Measurements from ENCODE around the gene RNF166. TPM values are rescaled to one million over a fixed set of nuclear protein-coding genes. Genes with fewer than 3 reads are reported as not detected.

Gene RNF166
- total RNA-seq, 6 experiments from 2014 or later, result 10.3 to 18.3 (median 13.2) TPM

- H3K4me3 Mint-ChIP-seq, result no peak overlapping the region; the same call in 1 of the 2 replicates
- TF ChIP-seq CTCF (IDR thresholded peaks at IDR 0.05), result no peak
- H3K27ac Mint-ChIP-seq, result peak overlapping the region; percentile 38; the same call in 1 of the 2 replicates
- H3K27me3 Mint-ChIP-seq (ENCODE audit: insufficient read depth), result no peaks in the 10 kb centered on the region; the same call in 1 of the 2 replicates
- H3K4me1 Mint-ChIP-seq (ENCODE audit: low read depth), result peaks cover 14% of the 10 kb centered on the region
- H3K36me3 Mint-ChIP-seq (ENCODE audit: low read depth), result no peaks in the 10 kb centered on the region
- H3K9me3 Mint-ChIP-seq, result no peaks in the 10 kb centered on the region
- peak; percentile 80 for DNase-seq
These were observed 5.3 kb downstream of the RNF166 start for GRCh38 chr16:88700636-88701482.

- peaks cover 12% of the 10 kb centered on the region for H3K4me1 Mint-ChIP-seq (ENCODE audit: low read depth)
- peak overlapping the region; percentile 21; the same call in 1 of the 2 replicates for H3K27ac Mint-ChIP-seq
- no peaks in the 10 kb centered on the region for H3K36me3 Mint-ChIP-seq (ENCODE audit: low read depth)
- H3K4me3 Mint-ChIP-seq, result no peak overlapping the region
- H3K27me3 Mint-ChIP-seq (ENCODE audit: insufficient read depth), result no peaks in the 10 kb centered on the region; the same call in 1 of the 2 replicates
- DNase-seq, result no peak
- no peak for TF ChIP-seq CTCF (IDR thresholded peaks at IDR 0.05)
- no peaks in the 10 kb centered on the region for H3K9me3 Mint-ChIP-seq
These were observed 5.9 kb downstream of the RNF166 start for GRCh38 chr16:88700322-88700635.

- Mint-ChIP-seq H3K4me3 (no peak overlapping the region), H3K4me1 (ENCODE audit: low read depth) (peaks cover 4% of the 10 kb centered on the region), H3K27me3 (ENCODE audit: insufficient read depth) (no peaks in the 10 kb centered on the region), H3K9me3 (no peaks in the 10 kb centered on the region), H3K27ac (no peak overlapping the region), H3K36me3 (ENCODE audit: low read depth) (no peaks in the 10 kb centered on the region)
- no peak for TF ChIP-seq CTCF (IDR thresholded peaks at IDR 0.05)
- no peak for DNase-seq
These were observed 7.0 kb downstream of the RNF166 start for GRCh38 chr16:88699180-88699579.

GRCh38 chr16:88698646-88699045 lies 7.6 kb downstream of the RNF166 start:
- Mint-ChIP-seq H3K4me3 (no peak overlapping the region), H3K27me3 (ENCODE audit: insufficient read depth) (no peaks in the 10 kb centered on the region), H3K36me3 (ENCODE audit: low read depth) (no peaks in the 10 kb centered on the region), H3K4me1 (ENCODE audit: low read depth) (no peaks in the 10 kb centered on the region), H3K27ac (no peak overlapping the region), H3K9me3 (no peaks in the 10 kb centered on the region)
- DNase-seq, result no peak
- no peak for TF ChIP-seq CTCF (IDR thresholded peaks at IDR 0.05)

- H3K9me3 Mint-ChIP-seq, result no peaks in the 10 kb centered on the region
- H3K36me3 Mint-ChIP-seq (ENCODE audit: low read depth), result no peaks in the 10 kb centered on the region
- peak; percentile 61 for TF ChIP-seq CTCF (IDR thresholded peaks at IDR 0.05)
- H3K27me3 Mint-ChIP-seq (ENCODE audit: insufficient read depth), result no peaks in the 10 kb centered on the region
- no peak for DNase-seq
- no peaks in the 10 kb centered on the region for H3K4me1 Mint-ChIP-seq (ENCODE audit: low read depth)
- no peak overlapping the region for H3K27ac Mint-ChIP-seq
- H3K4me3 Mint-ChIP-seq, result no peak overlapping the region
These were observed 8.2 kb downstream of the RNF166 start for GRCh38 chr16:88697831-88698615.

Data from HFFc6 (cell line).